NCI-H2081 treated with DMSO at 0.1 percent for 48 hours (cell line): ENCODE measurements around the gene HGF.
A peak's percentile ranks its signal among the peaks of the same experiment; 100 is the strongest.

Experiments
- DNase-seq: peaks from one replicate; lab custom pipeline; 2025; lab: John Stamatoyannopoulos, UW

HGF gene

GRCh38 chr7:81719865-81720264 lies 50.0 kb downstream of the HGF start:
- DNase-seq, result no peak

- DNase-seq, result peak; percentile 19
Observed at GRCh38 chr7:81715984-81716588, 53.8 kb downstream of the HGF start.

GRCh38 chr7:81714306-81714705 lies 55.5 kb downstream of the HGF start:
- no peak for DNase-seq

- DNase-seq, result no peak
Observed at GRCh38 chr7:81710751-81711150, 59.1 kb downstream of the HGF start.

- no peak for DNase-seq
Observed at GRCh38 chr7:81709836-81710235, 60.0 kb downstream of the HGF start.

- DNase-seq, result no peak
Observed at GRCh38 chr7:81707966-81708365, 61.9 kb downstream of the HGF start.

- DNase-seq, result no peak
Observed at GRCh38 chr7:81707196-81707595, 62.7 kb downstream of the HGF start.

- DNase-seq, result no peak
Observed at GRCh38 chr7:81705206-81705605, 64.6 kb downstream of the HGF start.

- DNase-seq, result no peak
Observed at GRCh38 chr7:81704595-81704994, 65.3 kb downstream of the HGF start.

GRCh38 chr7:81698965-81699364 lies 70.9 kb downstream of the HGF start:
- no peak for DNase-seq

GRCh38 chr7:81694711-81695110 lies 75.1 kb downstream of the HGF start:
- DNase-seq, result no peak

GRCh38 chr7:81693894-81694293 lies 76.0 kb downstream of the HGF start:
- no peak for DNase-seq

GRCh38 chr7:81693080-81693479 lies 76.8 kb downstream of the HGF start:
- no peak for DNase-seq

- DNase-seq, result no peak
Observed at GRCh38 chr7:81692146-81692905, 77.5 kb downstream of the HGF start.

GRCh38 chr7:81691199-81691821 lies 78.5 kb downstream of the HGF start:
- no peak for DNase-seq

- DNase-seq, result no peak
Observed at GRCh38 chr7:81690688-81691087, 79.2 kb downstream of the HGF start.

- DNase-seq, result no peak
Observed at GRCh38 chr7:81690251-81690650, 79.6 kb downstream of the HGF start.

GRCh38 chr7:81688622-81689411 lies 81.0 kb downstream of the HGF start:
- DNase-seq, result no peak

- DNase-seq, result no peak
Observed at GRCh38 chr7:81687062-81687461, 82.8 kb downstream of the HGF start.

GRCh38 chr7:81685270-81685868 lies 84.5 kb downstream of the HGF start:
- no peak for DNase-seq

GRCh38 chr7:81684514-81685269 lies 85.2 kb downstream of the HGF start:
- DNase-seq, result peak; percentile 39
